ENCODE data around the gene OR2AG2. TPM values are rescaled to one million over a fixed set of nuclear protein-coding genes. Genes with fewer than 3 reads are reported as not detected.
"Not testable (repeated sequence)": the region's sequence is repeated elsewhere in the genome, so short reads cannot be mapped to it uniquely, and the experiment has no call there.

OR2AG2 gene
- not detected in 2 replicates for total RNA-seq (2014; rRNA removed; shearing (Covaris generic))

- in situ Hi-C loops (cut with HindIII; ENCODE audit: low sequenced_read_pairs) = no loop called here
- DNase-seq (ENCODE audit: low spot score) = no peak
Measured at GRCh38 chr11:6771926-6772893, at the start of gene OR2AG2. TSS of gene OR2AG2 (minus strand) at chr11:6771976. CDS start at chr11:6768957, 3,019 bp downstream.

- DNase-seq (ENCODE audit: low spot score) = no peak
- in situ Hi-C loops (cut with HindIII; ENCODE audit: low sequenced_read_pairs) = no loop called here
Measured at GRCh38 chr11:6818967-6819366, 47.2 kb upstream of the OR2AG2 start.

- in situ Hi-C loops (cut with HindIII; ENCODE audit: low sequenced_read_pairs) = no loop called here
- DNase-seq (ENCODE audit: low spot score) = peak; percentile 82
Measured at GRCh38 chr11:6817694-6818093, 45.9 kb upstream of the OR2AG2 start.

GRCh38 chr11:6813656-6814055 is 41.9 kb upstream of the OR2AG2 start:
- in situ Hi-C loops (cut with HindIII; ENCODE audit: low sequenced_read_pairs) = no loop called here
- DNase-seq (ENCODE audit: low spot score) = no peak

GRCh38 chr11:6812390-6813005 is 40.7 kb upstream of the OR2AG2 start:
- DNase-seq (ENCODE audit: low spot score) = peak; percentile 30
- in situ Hi-C loops (cut with HindIII; ENCODE audit: low sequenced_read_pairs) = no loop called here

GRCh38 chr11:6801075-6801474 is 29.3 kb upstream of the OR2AG2 start:
- in situ Hi-C loops (cut with HindIII; ENCODE audit: low sequenced_read_pairs) = not testable (repeated sequence)

GRCh38 chr11:6799402-6799801 is 27.6 kb upstream of the OR2AG2 start, which contains the start of gene OR6A2:
TSS of gene OR6A2 (minus strand) at chr11:6799689. CDS start at chr11:6795708, 3,981 bp downstream.
- DNase-seq (ENCODE audit: low spot score) = no peak

More at GRCh38 chr11:6801075-6801474, 29.3 kb upstream of the OR2AG2 start:
- DNase-seq (ENCODE audit: low spot score) = not testable (repeated sequence)

GRCh38 chr11:6794639-6795038 is 22.9 kb upstream of the OR2AG2 start:
- in situ Hi-C loops (cut with HindIII; ENCODE audit: low sequenced_read_pairs) = no loop called here
- DNase-seq (ENCODE audit: low spot score) = no peak

More at GRCh38 chr11:6799402-6799801, 27.6 kb upstream of the OR2AG2 start, which contains the start of gene OR6A2:
- in situ Hi-C loops (cut with HindIII; ENCODE audit: low sequenced_read_pairs) = no loop called here

GRCh38 chr11:6790546-6790945 is 18.8 kb upstream of the OR2AG2 start:
- in situ Hi-C loops (cut with HindIII; ENCODE audit: low sequenced_read_pairs) = no loop called here

GRCh38 chr11:6782720-6783119 is 10.9 kb upstream of the OR2AG2 start, which contains the start of gene OR2AG1:
TSS of gene OR2AG1 (plus strand) at chr11:6783020. CDS start at chr11:6785038, 2,018 bp downstream.
- in situ Hi-C loops (cut with HindIII; ENCODE audit: low sequenced_read_pairs) = no loop called here
- no peak for DNase-seq (ENCODE audit: low spot score)

More at GRCh38 chr11:6790546-6790945, 18.8 kb upstream of the OR2AG2 start:
- no peak for DNase-seq (ENCODE audit: low spot score)

- in situ Hi-C loops (cut with HindIII; ENCODE audit: low sequenced_read_pairs) = no loop called here
- DNase-seq (ENCODE audit: low spot score) = no peak
Measured at GRCh38 chr11:6780829-6781228, 9.1 kb upstream of the OR2AG2 start.

GRCh38 chr11:6778518-6778917 is 6.7 kb upstream of the OR2AG2 start:
- no peak for DNase-seq (ENCODE audit: low spot score)
- in situ Hi-C loops (cut with HindIII; ENCODE audit: low sequenced_read_pairs) = no loop called here

- in situ Hi-C loops (cut with HindIII; ENCODE audit: low sequenced_read_pairs) = no loop called here
- DNase-seq (ENCODE audit: low spot score) = peak; percentile 70
Measured at GRCh38 chr11:6757373-6757967, 14.3 kb downstream of the OR2AG2 start.

- in situ Hi-C loops (cut with HindIII; ENCODE audit: low sequenced_read_pairs) = no loop called here
- DNase-seq (ENCODE audit: low spot score) = no peak
Measured at GRCh38 chr11:6755953-6756347, 15.8 kb downstream of the OR2AG2 start.

- in situ Hi-C loops (cut with HindIII; ENCODE audit: low sequenced_read_pairs) = no loop called here
- peak; percentile 49 for DNase-seq (ENCODE audit: low spot score)
Measured at GRCh38 chr11:6755303-6755952, 16.3 kb downstream of the OR2AG2 start.

- no peak for DNase-seq (ENCODE audit: low spot score)
- in situ Hi-C loops (cut with HindIII; ENCODE audit: low sequenced_read_pairs) = no loop called here
Measured at GRCh38 chr11:6747097-6747668, 24.6 kb downstream of the OR2AG2 start.

GRCh38 chr11:6746626-6747025 is 25.1 kb downstream of the OR2AG2 start:
- in situ Hi-C loops (cut with HindIII; ENCODE audit: low sequenced_read_pairs) = no loop called here
- no peak for DNase-seq (ENCODE audit: low spot score)

GRCh38 chr11:6746086-6746618 is 25.6 kb downstream of the OR2AG2 start:
- in situ Hi-C loops (cut with HindIII; ENCODE audit: low sequenced_read_pairs) = no loop called here
- DNase-seq (ENCODE audit: low spot score) = peak; percentile 59
